Neural cell (in vitro differentiated cells): ENCODE results near the gene APBA2. TPM values are rescaled to one million over a fixed set of nuclear protein-coding genes. Genes with fewer than 3 reads are reported as not detected.

Experiments used
- H2AFZ ChIP-seq: fragments of 200-600, 300-800 bp; sonication (generic), shearing (Covaris generic); 2 replicates; pipeline ENCODE4 v1.6.0; 2014; ENCODE audit warnings: low read depth, mild to moderate bottlenecking, antibody characterized with exemption, low read length, moderate library complexity
- H3F3A ChIP-seq: fragments of 200-600 bp; shearing (Covaris generic); 2 replicates; pipeline ENCODE4 v1.6.1; 2016; ENCODE audit warnings: mild to moderate bottlenecking, moderate library complexity, mixed read lengths, antibody characterized with exemption, low read length; ENCODE audit not compliant: insufficient read depth, poor library complexity, severe bottlenecking
- H3K27ac ChIP-seq: fragments of 200-600, 300-800 bp; sonication (generic), shearing (Covaris generic); 2 replicates; pipeline ENCODE4 v1.5.1; 2014; ENCODE audit warnings: mild to moderate bottlenecking, low read length, moderate library complexity
- H3K27me3 ChIP-seq: fragments of 300-800, 200-600 bp; sonication (generic), shearing (Covaris generic); 2 replicates; pipeline ENCODE4 v1.6.0; 2014; ENCODE audit warnings: mild to moderate bottlenecking, low read depth, low read length, moderate library complexity; ENCODE audit not compliant: insufficient read depth
- H3K36me3 ChIP-seq: fragments of 300-800, 200-600 bp; sonication (generic), shearing (Covaris generic); 2 replicates; pipeline ENCODE4 v1.5.1; 2014; ENCODE audit warnings: mild to moderate bottlenecking, antibody characterized with exemption, low read length, moderate library complexity; ENCODE audit not compliant: insufficient read depth
- H3K4me2 ChIP-seq: fragments of 300-800, 200-600 bp; sonication (generic), shearing (Covaris generic); 2 replicates; pipeline ENCODE4 v1.6.0; 2014; ENCODE audit warnings: mild to moderate bottlenecking, low read length
- H3K4me3 ChIP-seq: fragments of 300-800, 200-600 bp; sonication (generic), shearing (Covaris generic); 2 replicates; pipeline ENCODE4 v1.5.1; 2014; ENCODE audit warnings: mild to moderate bottlenecking, low read length, moderate library complexity
- H3K79me2 ChIP-seq: fragments of 200-600 bp; shearing (Covaris generic); replicated peaks from 2 replicates; pipeline ENCODE4 v1.6.0; 2014; ENCODE audit warnings: mild to moderate bottlenecking, low read length, moderate library complexity; ENCODE audit not compliant: insufficient read depth
- H3K9ac ChIP-seq: fragments of 300-800, 200-600 bp; sonication (generic), shearing (Covaris generic); 2 replicates; pipeline ENCODE4 v1.6.1; 2016; ENCODE audit warnings: mild to moderate bottlenecking, low read length, mixed read lengths
- H3K9me2 ChIP-seq: fragments of 200-600 bp; shearing (Covaris generic); 2 replicates; pipeline ENCODE4 v1.6.1; 2016; ENCODE audit warnings: mild to moderate bottlenecking, low read length, mixed read lengths; ENCODE audit not compliant: insufficient read depth
- H3K9me3 ChIP-seq: fragments of 200-600, 300-800 bp; sonication (generic), shearing (Covaris generic); 2 replicates; pipeline ENCODE4 v1.6.1; 2016; ENCODE audit warnings: mild to moderate bottlenecking, mixed run types, low read length, moderate library complexity, mixed read lengths
- H4K20me1 ChIP-seq: fragments of 200-600 bp; shearing (Covaris generic); 2 replicates; pipeline ENCODE4 v1.6.1; 2016; ENCODE audit warnings: mild to moderate bottlenecking, mixed run types; ENCODE audit not compliant: insufficient read depth
- EP300 ChIP-seq: fragments of 450-650 bp; conservative IDR thresholded peaks from 2 replicates; pipeline ENCODE4 v1.6.1; 2014; ENCODE audit warnings: antibody characterized with exemption, mild to moderate bottlenecking, moderate library complexity; ENCODE audit not compliant: poor library complexity, severe bottlenecking
- EZH2 ChIP-seq: fragments of 200-600, 300-800 bp; shearing (Covaris generic), sonication (generic); IDR thresholded peaks from 2 replicates; pipeline ENCODE4 v1.6.1; 2014; ENCODE audit warnings: antibody characterized with exemption, low read length, borderline replicate concordance, mild to moderate bottlenecking; ENCODE audit not compliant: insufficient read depth, poor library complexity, severe bottlenecking
- MXI1 ChIP-seq: fragments of 450-650 bp; conservative IDR thresholded peaks from 2 replicates; pipeline ENCODE4 v1.6.1; 2014; ENCODE audit warnings: antibody characterized with exemption, mild to moderate bottlenecking; ENCODE audit not compliant: poor library complexity, severe bottlenecking
- POLR2AphosphoS5 ChIP-seq: IDR thresholded peaks from 2 replicates; pipeline ENCODE4 v1.6.1; 2012
- RAD21 ChIP-seq: fragments of 450-650 bp; conservative IDR thresholded peaks from 2 replicates; pipeline ENCODE4 v1.6.1; 2014; ENCODE audit warnings: antibody characterized with exemption, mild to moderate bottlenecking, moderate library complexity
- REST ChIP-seq: IDR thresholded peaks from 2 replicates; pipeline ENCODE4 v1.6.1; 2012; ENCODE audit warnings: borderline replicate concordance
- SMC3 ChIP-seq: fragments of 450-650 bp; conservative IDR thresholded peaks from 2 replicates; pipeline ENCODE4 v1.6.1; 2014; ENCODE audit warnings: antibody characterized with exemption, mild to moderate bottlenecking, moderate library complexity; ENCODE audit not compliant: poor library complexity
- TAF1 ChIP-seq: IDR thresholded peaks from 2 replicates; pipeline ENCODE4 v1.6.1; 2012; ENCODE audit warnings: low read depth
- polyA plus RNA-seq: library from polyadenylated mRNA; depleted of rRNA; stranded (reverse); fragments of >200 nt; gene quantifications from 2 replicates; pipeline ENCODE4 v1.2.3, GENCODE V29; 2014
- TF ChIP-seq, protein P1 (sequence below): fragments of 450-650 bp; IDR thresholded peaks from 2 replicates; pipeline ENCODE4 v1.5.1; 2014; ENCODE audit warnings: antibody characterized with exemption, mild to moderate bottlenecking, moderate library complexity; ENCODE audit not compliant: poor library complexity, severe bottlenecking

The APBA2 gene
- polyA plus RNA-seq, 1 donor from 2014 or later, result 134 TPM

- Histone ChIP-seq H2AFZ (no peak overlapping the region), H3F3A (no peaks in the 10 kb centered on the region), H3K4me3 (no peak overlapping the region), H3K9ac (no peak overlapping the region), H3K9me2 (no peaks in the 10 kb centered on the region), H3K27ac (no peak overlapping the region), H3K9me3 (no peaks in the 10 kb centered on the region), H3K4me2 (no peak overlapping the region), H3K27me3 (no peaks in the 10 kb centered on the region), H3K79me2 (no peaks in the 10 kb centered on the region), H4K20me1 (no peaks in the 10 kb centered on the region), H3K36me3 (no peaks in the 10 kb centered on the region)
- TF ChIP-seq RAD21, result no peak
- no peak for TF ChIP-seq TAF1
- TF ChIP-seq REST, result no peak
- no peak for TF ChIP-seq POLR2AphosphoS5
- TF ChIP-seq MXI1, result no peak
- TF ChIP-seq EZH2, result no peak
- TF ChIP-seq EP300, result no peak
- TF ChIP-seq, protein P1, sequence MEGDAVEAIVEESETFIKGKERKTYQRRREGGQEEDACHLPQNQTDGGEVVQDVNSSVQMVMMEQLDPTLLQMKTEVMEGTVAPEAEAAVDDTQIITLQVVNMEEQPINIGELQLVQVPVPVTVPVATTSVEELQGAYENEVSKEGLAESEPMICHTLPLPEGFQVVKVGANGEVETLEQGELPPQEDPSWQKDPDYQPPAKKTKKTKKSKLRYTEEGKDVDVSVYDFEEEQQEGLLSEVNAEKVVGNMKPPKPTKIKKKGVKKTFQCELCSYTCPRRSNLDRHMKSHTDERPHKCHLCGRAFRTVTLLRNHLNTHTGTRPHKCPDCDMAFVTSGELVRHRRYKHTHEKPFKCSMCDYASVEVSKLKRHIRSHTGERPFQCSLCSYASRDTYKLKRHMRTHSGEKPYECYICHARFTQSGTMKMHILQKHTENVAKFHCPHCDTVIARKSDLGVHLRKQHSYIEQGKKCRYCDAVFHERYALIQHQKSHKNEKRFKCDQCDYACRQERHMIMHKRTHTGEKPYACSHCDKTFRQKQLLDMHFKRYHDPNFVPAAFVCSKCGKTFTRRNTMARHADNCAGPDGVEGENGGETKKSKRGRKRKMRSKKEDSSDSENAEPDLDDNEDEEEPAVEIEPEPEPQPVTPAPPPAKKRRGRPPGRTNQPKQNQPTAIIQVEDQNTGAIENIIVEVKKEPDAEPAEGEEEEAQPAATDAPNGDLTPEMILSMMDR, result no peak
- no peak for TF ChIP-seq SMC3
Observed at GRCh38 chr15:29051422-29051821, 165.6 kb downstream of the APBA2 start.

GRCh38 chr15:29053006-29053405, 167.2 kb downstream of the APBA2 start:
- Histone ChIP-seq H3K79me2 (no peaks in the 10 kb centered on the region), H3K4me2 (no peak overlapping the region), H3K9ac (no peak overlapping the region), H3K4me3 (no peak overlapping the region), H2AFZ (no peak overlapping the region), H4K20me1 (no peaks in the 10 kb centered on the region), H3K9me2 (no peaks in the 10 kb centered on the region), H3F3A (no peaks in the 10 kb centered on the region), H3K9me3 (no peaks in the 10 kb centered on the region), H3K36me3 (no peaks in the 10 kb centered on the region), H3K27ac (no peak overlapping the region), H3K27me3 (no peaks in the 10 kb centered on the region)
- TF ChIP-seq EP300, result no peak
- no peak for TF ChIP-seq REST
- TF ChIP-seq SMC3, result no peak
- no peak for TF ChIP-seq EZH2
- no peak for TF ChIP-seq RAD21
- TF ChIP-seq TAF1, result no peak
- TF ChIP-seq, protein P1, result no peak
- no peak for TF ChIP-seq POLR2AphosphoS5
- no peak for TF ChIP-seq MXI1
